Stimulated activated CD4-positive, alpha-beta T cell treated with anti-CD3 and anti-CD28 coated beads, Interleukin-2, amount 100 ng/mL, for 24 hours (primary cell): Measurements from ENCODE around the gene TRAK2.
"Not testable (repeated sequence)": the region's sequence is repeated elsewhere in the genome, so short reads cannot be mapped to it uniquely, and the experiment has no call there.

Experiments
- DNase-seq, 2 donors: peaks; one replicate each; pipeline ENCODE4 v3.0.0-alpha.2; 2020

The TRAK2 gene

GRCh38 chr2:201451292-201452057 lies at the start of gene TRAK2, which contains the start of gene STRADB:
TSS of gene TRAK2 (minus strand) at chr2:201451458. CDS start at chr2:201420507, 30,951 bp downstream.
TSS of gene STRADB (plus strand) at chr2:201451740. CDS start at chr2:201454841, 3,101 bp downstream.
- DNase-seq = peak; percentile 95

GRCh38 chr2:201500534-201500933 lies 49.3 kb upstream of the TRAK2 start:
- DNase-seq = no peak

- DNase-seq = no peak
Observed at GRCh38 chr2:201496785-201497184, 45.5 kb upstream of the TRAK2 start.

- no peak for DNase-seq
Observed at GRCh38 chr2:201490291-201490690, 39.0 kb upstream of the TRAK2 start.

GRCh38 chr2:201484805-201485204 lies 33.5 kb upstream of the TRAK2 start:
- DNase-seq = no peak

- DNase-seq = not testable (repeated sequence)
Observed at GRCh38 chr2:201483758-201484157, 32.5 kb upstream of the TRAK2 start.

- DNase-seq = no peak
Observed at GRCh38 chr2:201483342-201483741, 32.1 kb upstream of the TRAK2 start.

- no peak for DNase-seq
Observed at GRCh38 chr2:201482543-201482942, 31.3 kb upstream of the TRAK2 start.

GRCh38 chr2:201472411-201472810 lies 21.2 kb upstream of the TRAK2 start:
- DNase-seq = no peak

GRCh38 chr2:201471732-201472393 lies 20.6 kb upstream of the TRAK2 start:
- DNase-seq = no peak

GRCh38 chr2:201470821-201471731 lies 19.8 kb upstream of the TRAK2 start:
- DNase-seq = no peak

GRCh38 chr2:201467666-201468065 lies 16.4 kb upstream of the TRAK2 start:
- no peak for DNase-seq

- DNase-seq = no peak
Observed at GRCh38 chr2:201466050-201466675, 14.9 kb upstream of the TRAK2 start.

- DNase-seq = no peak
Observed at GRCh38 chr2:201465524-201465971, 14.3 kb upstream of the TRAK2 start.

- no peak for DNase-seq
Observed at GRCh38 chr2:201464547-201464946, 13.3 kb upstream of the TRAK2 start.

GRCh38 chr2:201460532-201460931 lies 9.3 kb upstream of the TRAK2 start:
- no peak for DNase-seq

GRCh38 chr2:201458381-201458780 lies 7.1 kb upstream of the TRAK2 start:
- no peak for DNase-seq

- DNase-seq = no peak
Observed at GRCh38 chr2:201452922-201453643, 1.8 kb upstream of the TRAK2 start.

GRCh38 chr2:201452058-201452921 lies 1.0 kb upstream of the TRAK2 start:
- DNase-seq = no peak

- DNase-seq = no peak
Observed at GRCh38 chr2:201450954-201451291, 335 bp downstream of the TRAK2 start.

GRCh38 chr2:201448701-201449100 lies 2.6 kb downstream of the TRAK2 start:
- no peak for DNase-seq
